HFF-Myc (cell line): ENCODE measurements around the gene RUNX1.
"Not testable (repeated sequence)": the region's sequence is repeated elsewhere in the genome, so short reads cannot be mapped to it uniquely, and the experiment has no call there.

Experiments used
- DNase-seq: peaks from one replicate; pipeline ENCODE4 v3.0.0-alpha.2; 2011; ENCODE audit warnings: low read depth; ENCODE audit errors: extremely low read depth
- H3K4me3 ChIP-seq: replicated peaks from 2 replicates; pipeline ENCODE4 v1.5.1; 2011; ENCODE audit warnings: low read depth, mild to moderate bottlenecking, control low read depth, low read length
- CTCF ChIP-seq: IDR thresholded peaks from 2 replicates; pipeline ENCODE4 v1.5.1; 2012; ENCODE audit warnings: mild to moderate bottlenecking, low read depth, low read length, control low read depth; ENCODE audit errors: missing control alignments

RUNX1 gene

GRCh38 chr21:34998176-34998575 is 50.9 kb downstream of the RUNX1 start:
- DNase-seq, result no peak
- no peak for TF ChIP-seq CTCF
- H3K4me3 ChIP-seq, result no peak overlapping the region

DNA sequence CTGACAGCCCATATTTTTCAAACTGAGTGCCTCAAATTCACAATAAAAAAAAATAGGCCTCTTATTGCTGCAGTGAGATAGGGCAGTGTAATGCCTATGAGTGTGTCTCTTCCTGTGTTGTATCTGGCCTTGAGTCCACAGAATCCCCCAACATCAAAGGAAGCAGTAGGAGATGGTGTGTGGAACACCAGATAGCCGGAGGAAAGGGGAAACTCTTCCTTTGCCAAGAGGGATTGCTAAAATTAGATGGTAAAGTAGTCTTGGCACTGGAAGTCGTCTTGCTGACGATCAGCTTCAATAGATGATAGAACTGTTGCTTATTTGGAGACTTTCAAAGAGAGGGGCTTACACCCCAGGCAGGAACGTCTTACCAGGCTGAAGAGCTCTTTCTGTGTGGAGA is 51.8 kb downstream of the RUNX1 start:
- H3K4me3 ChIP-seq, result no peak overlapping the region
- DNase-seq, result no peak
- TF ChIP-seq CTCF, result no peak

DNA sequence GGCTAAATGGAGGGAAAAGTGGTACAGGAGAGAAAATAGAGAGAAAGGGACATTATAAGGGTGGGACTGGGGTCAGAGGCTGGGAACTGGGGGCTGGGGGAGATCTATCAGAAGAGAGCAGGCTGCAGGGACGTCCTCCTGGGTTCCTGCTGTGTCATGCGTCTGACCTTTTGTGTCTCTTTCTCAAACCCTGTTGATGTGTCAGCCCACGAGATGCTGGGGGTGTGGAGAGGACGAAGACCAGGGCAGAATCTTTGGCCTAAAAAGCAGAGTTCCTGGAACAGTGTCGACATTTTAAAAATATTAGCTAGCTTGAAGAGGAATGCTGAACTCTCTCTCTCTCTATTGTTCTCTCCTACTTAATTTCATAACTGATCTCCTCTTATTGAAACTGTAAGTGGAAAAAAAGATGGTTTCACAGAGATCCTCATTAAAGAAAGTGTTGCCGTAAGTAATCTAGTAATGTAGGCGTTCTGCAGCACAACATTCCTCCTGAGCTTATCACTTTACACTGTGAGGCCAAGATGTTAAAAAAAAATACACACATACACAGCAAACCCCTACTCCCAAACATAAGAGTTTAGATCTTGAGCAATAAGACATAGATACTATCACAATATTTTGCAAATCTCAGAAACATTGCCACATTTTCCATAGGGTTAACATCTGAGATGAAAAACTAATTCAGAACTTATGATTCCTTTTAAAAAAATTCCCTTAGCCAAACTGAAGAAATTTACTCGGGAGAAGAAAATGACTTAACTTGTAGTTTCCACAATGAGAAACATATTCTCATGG is 52.6 kb downstream of the RUNX1 start:
- no peak overlapping the region for H3K4me3 ChIP-seq
- no peak for TF ChIP-seq CTCF
- DNase-seq, result no peak

DNA sequence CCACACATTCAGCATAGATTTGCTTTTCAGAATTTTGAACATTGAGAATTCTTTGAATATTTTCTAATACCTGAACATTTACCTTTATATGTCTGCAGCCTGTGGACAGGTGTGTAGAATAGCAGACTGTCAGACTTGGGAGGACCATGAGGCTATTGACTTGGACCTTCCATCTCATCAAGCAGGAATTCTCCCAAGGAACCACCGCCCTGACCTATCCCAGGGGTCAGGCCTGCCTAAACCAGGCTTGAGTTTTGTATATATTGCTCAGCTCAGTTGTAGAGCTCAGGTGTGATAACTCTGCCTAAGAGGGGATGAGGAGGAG is 53.2 kb downstream of the RUNX1 start:
- no peak for DNase-seq
- TF ChIP-seq CTCF, result no peak
- H3K4me3 ChIP-seq, result no peak overlapping the region

- no peak for TF ChIP-seq CTCF
- no peak for DNase-seq
- no peak overlapping the region for H3K4me3 ChIP-seq
Observed at GRCh38 chr21:34994766-34995631, 54.1 kb downstream of the RUNX1 start.

- DNase-seq, H3K4me3 ChIP-seq: not testable (repeated sequence)
Observed at GRCh38 chr21:34993521-34993921, 55.6 kb downstream of the RUNX1 start.

- no peak overlapping the region for H3K4me3 ChIP-seq
- no peak for DNase-seq
- no peak for TF ChIP-seq CTCF
Observed at GRCh38 chr21:34992736-34993398, 56.2 kb downstream of the RUNX1 start.
